Activated B cell treated with CpG ODN at 0.5 μM for 24 hours (primary cell): Measurements from ENCODE around the gene ALG12. TPM values are rescaled to one million over a fixed set of nuclear protein-coding genes. Genes with fewer than 3 reads are reported as not detected.

ENCODE experiments used
- ATAC-seq: fragments of 200-7000 bp; cut with Tn5 transposase; one replicate; pipeline ENCODE4 v1.10.0; 2021; ENCODE audit warnings: low read depth, mild to moderate bottlenecking, moderate library complexity
- CTCF ChIA-PET: fragments of 350-600 bp; sonication (Branson Sonifier 250); formaldehyde crosslinking; loops from one replicate; lab custom pipeline; 2021; ENCODE audit warnings: antibody characterized with exemption; lab: Charles Lee
- POLR2A ChIA-PET: fragments of 350-600 bp; sonication (Branson Sonifier 250); formaldehyde crosslinking; loops from one replicate; lab custom pipeline; 2021; ENCODE audit warnings: antibody characterized with exemption; lab: Charles Lee
- DNase-seq: peaks from one replicate; pipeline ENCODE4 v3.0.0; 2022
- H3K27ac Mint-ChIP-seq: one replicate; pipeline ENCODE4 v1.8.0; 2020; ENCODE audit warnings: mixed read lengths
- H3K27me3 Mint-ChIP-seq: one replicate; pipeline ENCODE4 v1.8.0; 2021; ENCODE audit warnings: mixed read lengths
- H3K36me3 Mint-ChIP-seq: one replicate; pipeline ENCODE4 v1.8.0; 2021; ENCODE audit warnings: low read depth, mixed read lengths
- H3K4me1 Mint-ChIP-seq: one replicate; pipeline ENCODE4 v1.8.0; 2021; ENCODE audit warnings: mixed read lengths
- H3K4me3 Mint-ChIP-seq: one replicate; pipeline ENCODE4 v1.8.0; 2020; ENCODE audit warnings: mild to moderate bottlenecking, mixed read lengths
- H3K9me3 Mint-ChIP-seq: one replicate; pipeline ENCODE4 v1.8.0; 2020; ENCODE audit warnings: mixed read lengths
- CTCF ChIP-seq: fragments of 200-600 bp; IDR thresholded peaks from one replicate; pipeline ENCODE4 v1.8.0; 2022; ENCODE audit warnings: antibody characterized with exemption, mild to moderate bottlenecking
- intact Hi-C: fragments of 100-400 bp; cut with micrococcal nuclease; formaldehyde crosslinking; loops from one replicate; pipeline ENCODE4 v1.15.1; 2024
- total RNA-seq: library from RNA; stranded (reverse); gene quantifications from 2 replicates; pipeline ENCODE4 v1.2.3, GENCODE V29; 2022

Gene ALG12
- total RNA-seq, 1 donor from 2014 or later = 18.2 TPM

- ATAC-seq (no peak), DNase-seq (no peak)
- Mint-ChIP-seq H3K36me3 (peaks cover 56% of the 10 kb centered on the region), H3K4me3 (no peak overlapping the region), H3K27me3 (no peaks in the 10 kb centered on the region), H3K27ac (no peak overlapping the region), H3K9me3 (no peaks in the 10 kb centered on the region), H3K4me1 (peaks cover 8% of the 10 kb centered on the region)
- POLR2A ChIA-PET = no interaction called here
- TF ChIP-seq CTCF = no peak
- intact Hi-C loops = no loop called here
- CTCF ChIA-PET = interaction anchor here (0.7 kb wide), 1 partner anchor 314 kb away, joined by 6 read pairs; no protein-coding TSS in a partner anchor
Measured at GRCh38 chr22:49911881-49912625, 6.2 kb downstream of the ALG12 start.

- Mint-ChIP-seq H3K27ac (no peak overlapping the region), H3K9me3 (no peaks in the 10 kb centered on the region), H3K36me3 (peaks cover 66% of the 10 kb centered on the region), H3K27me3 (no peaks in the 10 kb centered on the region), H3K4me1 (no peaks in the 10 kb centered on the region), H3K4me3 (no peak overlapping the region)
- ChIA-PET POLR2A (no interaction called here), CTCF (no interaction called here)
- TF ChIP-seq CTCF = no peak
- DNase-seq (no peak), ATAC-seq (no peak)
- intact Hi-C loops = no loop called here
Measured at GRCh38 chr22:49910229-49911155, 7.7 kb downstream of the ALG12 start.

- no peak overlapping the region for H3K27ac Mint-ChIP-seq
- H3K4me1 Mint-ChIP-seq = no peaks in the 10 kb centered on the region
- DNase-seq (no peak), ATAC-seq (no peak)
- H3K27me3 Mint-ChIP-seq = no peaks in the 10 kb centered on the region
- peaks cover 69% of the 10 kb centered on the region for H3K36me3 Mint-ChIP-seq
- no peak for TF ChIP-seq CTCF
- ChIA-PET CTCF (no interaction called here), POLR2A (no interaction called here)
- intact Hi-C loops = no loop called here
- H3K9me3 Mint-ChIP-seq = no peaks in the 10 kb centered on the region
- H3K4me3 Mint-ChIP-seq = no peak overlapping the region
Measured at GRCh38 chr22:49909476-49910205, 8.6 kb downstream of the ALG12 start.

GRCh38 chr22:49907807-49908206 is 10.4 kb downstream of the ALG12 start:
- POLR2A ChIA-PET = interaction anchor here (0.7 kb wide), 1 partner anchor 122 kb away, joined by 7 read pairs; no protein-coding TSS in a partner anchor
- intact Hi-C loops = no loop called here
- DNase-seq = no peak
- Mint-ChIP-seq H3K4me1 (no peaks in the 10 kb centered on the region), H3K27ac (no peak overlapping the region), H3K27me3 (no peaks in the 10 kb centered on the region), H3K4me3 (no peak overlapping the region), H3K9me3 (no peaks in the 10 kb centered on the region), H3K36me3 (peaks cover 73% of the 10 kb centered on the region)
- no peak for TF ChIP-seq CTCF
- ATAC-seq = no peak
- CTCF ChIA-PET = no interaction called here
